HG03457 (cell line): ENCODE data around the gene IRX6.

Experiments
- ATAC-seq: cut with Tn5 transposase; IDR thresholded peaks from one replicate; pipeline ENCODE4 v1.9.1; 2021; ENCODE audit warnings: moderate number of reproducible peaks; ENCODE audit not compliant: unreplicated experiment

The IRX6 gene

GRCh38 chr16:55364811-55365210 lies 40.8 kb downstream of the IRX6 start:
- no peak for ATAC-seq

- ATAC-seq, result no peak
Observed at GRCh38 chr16:55367301-55367811, 43.4 kb downstream of the IRX6 start.

GRCh38 chr16:55367866-55368603 lies 44.0 kb downstream of the IRX6 start:
- ATAC-seq, result no peak

- no peak for ATAC-seq
Observed at GRCh38 chr16:55369151-55369550, 45.1 kb downstream of the IRX6 start.

GRCh38 chr16:55370762-55371482 lies 46.9 kb downstream of the IRX6 start:
- no peak for ATAC-seq

- ATAC-seq, result no peak
Observed at GRCh38 chr16:55372792-55373488, 48.9 kb downstream of the IRX6 start.

- ATAC-seq, result no peak
Observed at GRCh38 chr16:55373489-55373832, 49.5 kb downstream of the IRX6 start.

GRCh38 chr16:55376045-55376444 lies 52.0 kb downstream of the IRX6 start:
- ATAC-seq, result no peak

- ATAC-seq, result no peak
Observed at GRCh38 chr16:55376567-55377167, 52.7 kb downstream of the IRX6 start.

- ATAC-seq, result no peak
Observed at GRCh38 chr16:55377840-55378239, 53.8 kb downstream of the IRX6 start.

- no peak for ATAC-seq
Observed at GRCh38 chr16:55378616-55379015, 54.6 kb downstream of the IRX6 start.

- ATAC-seq, result no peak
Observed at GRCh38 chr16:55379371-55379770, 55.4 kb downstream of the IRX6 start.

- no peak for ATAC-seq
Observed at GRCh38 chr16:55379876-55380390, 55.9 kb downstream of the IRX6 start.
